GM19351 (cell line): ENCODE measurements around the gene RBL1.
A peak's percentile ranks its signal among the peaks of the same experiment; 100 is the strongest.
"Not testable (repeated sequence)": the region's sequence is repeated elsewhere in the genome, so short reads cannot be mapped to it uniquely, and the experiment has no call there.

Experiments used
- ATAC-seq: cut with Tn5 transposase; IDR thresholded peaks from one replicate; pipeline ENCODE4 v1.9.1; 2021; ENCODE audit warnings: mild to moderate bottlenecking, moderate library complexity; ENCODE audit not compliant: unreplicated experiment

Gene RBL1

GRCh38 chr20:37075932-37076685 is 19.7 kb downstream of the RBL1 start:
- no peak for ATAC-seq

- ATAC-seq: no peak
Observed at GRCh38 chr20:37072293-37073196, 23.3 kb downstream of the RBL1 start.

GRCh38 chr20:37071481-37071911 is 24.3 kb downstream of the RBL1 start:
- no peak for ATAC-seq

GRCh38 chr20:37069563-37069962 is 26.2 kb downstream of the RBL1 start:
- ATAC-seq: not testable (repeated sequence)

- no peak for ATAC-seq
Observed at GRCh38 chr20:37066168-37066567, 29.6 kb downstream of the RBL1 start.

GRCh38 chr20:37055276-37055675 is 40.5 kb downstream of the RBL1 start:
- no peak for ATAC-seq

- ATAC-seq: no peak
Observed at GRCh38 chr20:37053230-37053950, 42.4 kb downstream of the RBL1 start.

- ATAC-seq: peak; percentile 71
Observed at GRCh38 chr20:37042986-37043972, 52.5 kb downstream of the RBL1 start.

- ATAC-seq: not testable (repeated sequence)
Observed at GRCh38 chr20:37039366-37039765, 56.4 kb downstream of the RBL1 start.

- ATAC-seq: no peak
Observed at GRCh38 chr20:37032077-37032476, 63.7 kb downstream of the RBL1 start.

- ATAC-seq: no peak
Observed at GRCh38 chr20:37020636-37021035, 75.2 kb downstream of the RBL1 start.

- ATAC-seq: not testable (repeated sequence)
Observed at GRCh38 chr20:37012631-37013030, 83.2 kb downstream of the RBL1 start.

- not testable (repeated sequence) for ATAC-seq
Observed at GRCh38 chr20:37011858-37012257, 83.9 kb downstream of the RBL1 start.

GRCh38 chr20:37011147-37011546 is 84.7 kb downstream of the RBL1 start:
- ATAC-seq: no peak

GRCh38 chr20:37007898-37008649 is 87.7 kb downstream of the RBL1 start:
- no peak for ATAC-seq

- not testable (repeated sequence) for ATAC-seq
Observed at GRCh38 chr20:37005062-37005942, 90.5 kb downstream of the RBL1 start.

- ATAC-seq: not testable (repeated sequence)
Observed at GRCh38 chr20:37001634-37002033, 94.2 kb downstream of the RBL1 start.

GRCh38 chr20:37000171-37000570 is 95.6 kb downstream of the RBL1 start:
- not testable (repeated sequence) for ATAC-seq
